ENCODE results near the gene ATP1A1. TPM values are rescaled to one million over a fixed set of nuclear protein-coding genes. Genes with fewer than 3 reads are reported as not detected.

The ATP1A1 gene
- polyA plus RNA-seq, 10 donors, result 114 to 143 (median 121) TPM

DNA sequence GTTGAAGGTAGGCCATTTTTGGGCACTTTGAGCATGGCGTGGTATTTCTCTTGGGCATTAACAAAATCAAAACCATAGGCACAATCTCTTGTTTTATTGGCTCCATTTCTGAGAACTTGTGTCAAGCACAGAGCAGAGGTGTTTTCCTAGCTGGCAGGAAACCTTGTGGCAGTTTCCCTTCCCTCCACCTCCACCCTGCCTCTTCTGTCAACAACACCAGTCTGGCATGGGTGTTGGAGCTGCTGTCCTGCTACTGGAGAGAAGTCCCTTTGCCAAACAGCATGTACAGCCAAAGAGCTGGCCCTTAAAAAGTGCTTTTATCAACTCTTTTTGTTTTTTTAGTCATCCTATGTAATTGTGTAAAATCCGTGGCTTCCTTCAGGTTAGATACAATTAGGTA lies 16.0 kb downstream of the ATP1A1 start:
- no peak for DNase-seq

DNA sequence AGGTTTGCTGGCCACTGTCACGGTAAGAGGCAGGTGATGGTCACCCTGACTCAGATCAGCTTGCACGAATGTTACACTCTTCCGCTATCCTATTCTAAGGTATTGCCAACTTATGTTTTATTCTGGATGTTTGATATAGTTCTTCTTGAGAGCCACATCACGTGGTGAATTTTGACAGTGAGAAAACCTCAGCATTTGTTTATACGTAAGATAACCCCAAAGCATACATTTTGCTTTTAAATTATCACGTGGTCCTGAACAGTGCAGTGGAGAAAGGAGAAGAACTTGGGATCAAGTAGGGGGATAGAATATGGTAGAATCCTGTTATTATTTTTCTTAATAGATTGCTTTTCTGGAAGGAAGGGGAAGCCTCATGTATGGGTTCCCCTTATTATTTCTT lies 16.6 kb downstream of the ATP1A1 start:
- no peak for DNase-seq

DNA sequence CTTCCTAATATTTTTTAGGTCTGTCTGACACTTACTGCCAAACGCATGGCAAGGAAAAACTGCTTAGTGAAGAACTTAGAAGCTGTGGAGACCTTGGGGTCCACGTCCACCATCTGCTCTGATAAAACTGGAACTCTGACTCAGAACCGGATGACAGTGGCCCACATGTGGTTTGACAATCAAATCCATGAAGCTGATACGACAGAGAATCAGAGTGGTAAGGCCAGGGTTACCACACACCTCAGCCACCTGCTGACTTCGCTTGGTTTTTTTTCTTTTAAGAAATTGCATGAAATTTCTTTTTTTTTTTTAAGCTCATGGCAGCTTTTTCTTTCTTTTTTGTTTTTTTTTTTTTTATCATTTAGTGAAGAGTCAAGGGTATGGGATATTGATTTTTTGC lies 17.2 kb downstream of the ATP1A1 start:
- no peak for DNase-seq

DNA sequence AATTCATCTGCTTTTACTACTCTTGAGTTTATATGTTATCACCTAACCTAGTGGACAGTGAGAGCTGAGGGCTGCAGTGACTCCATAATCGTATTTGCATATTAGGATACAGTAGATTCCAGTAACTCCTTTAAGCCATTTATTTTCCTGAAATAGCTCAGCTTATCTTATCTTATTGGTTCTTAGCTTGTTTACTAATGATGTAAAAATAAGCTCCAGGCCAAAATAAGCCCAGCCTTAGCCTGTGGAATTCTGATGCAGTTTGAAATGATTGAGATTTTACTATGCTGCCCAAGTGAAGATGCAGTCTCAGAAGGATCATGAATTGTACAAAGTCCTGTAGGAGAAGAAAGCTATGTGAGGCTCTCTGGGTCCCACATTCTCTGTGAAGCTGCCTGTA lies 18.1 kb downstream of the ATP1A1 start:
- no peak for DNase-seq

DNA sequence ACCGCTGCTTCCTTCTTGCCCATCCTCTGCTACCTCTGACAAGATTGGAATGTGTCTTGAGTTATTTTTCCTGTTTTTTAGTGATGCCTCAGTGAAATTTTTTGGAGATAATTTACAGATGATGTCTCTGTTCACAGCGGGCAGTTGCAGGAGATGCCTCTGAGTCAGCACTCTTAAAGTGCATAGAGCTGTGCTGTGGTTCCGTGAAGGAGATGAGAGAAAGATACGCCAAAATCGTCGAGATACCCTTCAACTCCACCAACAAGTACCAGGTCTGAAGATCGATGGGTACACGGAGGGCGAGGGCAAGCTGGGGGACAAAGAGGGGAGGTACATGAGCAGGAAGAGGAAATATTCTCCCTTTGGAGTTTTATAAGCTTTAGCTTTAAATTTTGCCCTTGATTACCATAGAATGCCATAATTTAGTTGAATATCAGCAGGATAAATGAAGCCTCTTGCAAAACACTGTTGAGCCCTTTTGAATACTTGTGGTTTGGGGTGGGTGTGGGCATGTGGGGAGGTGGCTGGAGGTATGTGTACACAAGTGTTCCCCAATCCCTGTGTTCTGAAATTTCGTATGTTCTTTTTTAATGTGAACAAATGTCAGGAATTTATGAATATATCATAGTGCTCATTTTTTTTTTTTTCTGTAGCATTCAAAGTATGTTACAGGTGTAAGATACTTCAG lies 19.8 kb downstream of the ATP1A1 start:
- DNase-seq, result no peak

DNA sequence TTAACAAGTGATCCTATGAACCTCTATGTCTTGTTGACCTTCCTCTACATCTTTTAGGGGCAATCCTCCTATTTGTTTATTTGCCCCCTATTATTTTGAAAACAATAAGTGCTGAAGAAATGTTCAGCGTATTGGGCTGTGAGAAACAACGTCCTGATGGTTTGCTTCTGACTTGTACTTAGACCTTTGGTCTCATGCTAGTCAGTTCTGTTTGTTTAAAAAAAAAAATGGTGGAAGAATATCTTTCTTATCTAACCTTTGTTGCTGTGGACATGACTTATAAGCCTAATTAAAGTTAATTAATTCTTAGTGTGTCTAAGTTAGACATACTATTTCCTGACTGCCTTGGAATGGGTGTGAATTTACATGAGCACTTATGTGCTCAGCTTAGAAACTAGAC lies 20.7 kb downstream of the ATP1A1 start:
- no peak for DNase-seq

DNA sequence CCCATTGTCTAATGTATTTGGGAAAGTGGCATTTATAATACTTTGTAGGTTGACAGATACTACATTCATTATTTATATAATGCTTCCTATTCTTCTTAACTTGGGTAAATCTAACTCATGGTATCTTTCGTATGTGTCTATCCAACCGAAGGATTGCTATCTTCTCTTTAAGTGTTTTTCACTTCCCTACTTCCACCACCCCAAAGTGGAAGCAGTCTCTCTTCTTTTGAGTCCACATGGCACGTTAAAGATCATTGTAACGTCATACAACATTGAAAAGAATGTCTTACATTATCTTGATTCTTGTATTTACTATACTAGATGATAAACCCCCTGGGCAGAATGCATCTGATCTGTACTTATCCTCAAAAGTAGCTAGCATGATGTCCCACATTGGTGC lies 21.2 kb downstream of the ATP1A1 start:
- DNase-seq, result no peak

DNA sequence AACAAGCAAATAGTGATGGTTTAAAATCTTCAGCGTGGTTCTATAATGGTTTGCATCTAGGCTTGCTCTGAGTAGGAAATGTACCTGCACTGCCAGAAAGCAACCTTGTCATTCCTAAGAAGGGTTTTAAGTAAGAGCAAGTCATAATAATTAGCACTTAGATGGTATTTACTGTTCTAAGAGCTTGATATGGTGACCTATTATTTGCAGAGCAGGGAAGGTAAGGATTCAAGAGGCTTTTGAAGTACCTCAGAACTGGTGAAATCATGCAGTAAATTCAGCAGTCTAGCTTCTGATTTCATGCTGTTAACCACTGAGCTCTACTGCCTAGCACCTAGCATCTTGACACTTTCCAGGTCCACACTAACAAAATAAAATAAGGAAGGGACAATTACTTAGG lies 23.7 kb downstream of the ATP1A1 start:
- no peak for DNase-seq

DNA sequence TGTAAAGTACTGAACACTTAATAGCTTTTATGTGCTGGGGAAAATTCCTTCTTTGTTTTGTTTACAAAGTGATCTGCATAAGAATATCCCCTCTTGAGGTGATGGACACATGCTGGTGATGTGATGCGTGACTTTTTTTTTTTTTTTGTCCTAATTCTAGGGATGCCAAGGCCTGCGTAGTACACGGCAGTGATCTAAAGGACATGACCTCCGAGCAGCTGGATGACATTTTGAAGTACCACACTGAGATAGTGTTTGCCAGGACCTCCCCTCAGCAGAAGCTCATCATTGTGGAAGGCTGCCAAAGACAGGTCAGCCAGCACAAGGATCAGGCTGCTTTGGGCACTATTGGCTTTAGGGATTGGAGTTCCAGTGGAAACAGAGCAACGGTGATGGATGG lies 24.7 kb downstream of the ATP1A1 start:
- no peak for DNase-seq

DNA sequence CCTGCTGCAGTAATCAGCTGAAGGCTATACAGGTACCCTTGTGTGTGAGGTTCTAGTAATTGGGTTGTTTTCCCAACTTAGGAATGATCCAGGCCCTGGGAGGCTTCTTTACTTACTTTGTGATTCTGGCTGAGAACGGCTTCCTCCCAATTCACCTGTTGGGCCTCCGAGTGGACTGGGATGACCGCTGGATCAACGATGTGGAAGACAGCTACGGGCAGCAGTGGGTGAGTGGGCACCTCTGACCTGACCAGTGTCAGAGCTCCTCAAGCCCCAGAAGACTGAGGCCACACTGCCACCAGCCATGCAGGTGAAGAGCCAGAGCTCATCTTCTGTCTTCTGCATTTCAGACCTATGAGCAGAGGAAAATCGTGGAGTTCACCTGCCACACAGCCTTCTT lies 27.7 kb downstream of the ATP1A1 start:
- DNase-seq, result no peak

DNA sequence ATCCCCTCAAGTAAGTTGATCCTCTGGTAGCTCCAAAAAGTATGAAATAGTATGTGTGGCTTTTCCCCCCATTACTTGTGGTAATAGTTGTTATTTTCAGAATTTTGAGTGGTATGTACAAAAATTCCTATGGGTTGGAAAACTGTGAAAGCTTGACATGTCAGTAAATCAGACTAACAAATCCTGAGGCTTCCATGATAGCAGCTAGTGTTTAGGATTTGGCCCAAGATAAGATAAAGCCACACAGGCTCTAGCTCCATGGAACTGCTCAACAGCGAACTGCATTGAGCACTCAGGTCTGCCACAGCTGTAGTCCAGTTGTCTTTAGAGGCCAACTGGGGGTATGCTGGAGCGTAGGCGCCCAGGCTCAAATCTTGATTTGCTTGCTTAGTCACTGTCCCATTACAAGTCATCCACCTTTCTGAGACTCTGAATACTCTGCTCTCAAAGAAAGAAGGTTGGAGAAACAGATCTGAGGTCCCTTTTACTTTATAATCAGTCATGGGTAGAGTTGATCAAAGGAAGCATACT lies 28.7 kb downstream of the ATP1A1 start:
- DNase-seq, result no peak

DNA sequence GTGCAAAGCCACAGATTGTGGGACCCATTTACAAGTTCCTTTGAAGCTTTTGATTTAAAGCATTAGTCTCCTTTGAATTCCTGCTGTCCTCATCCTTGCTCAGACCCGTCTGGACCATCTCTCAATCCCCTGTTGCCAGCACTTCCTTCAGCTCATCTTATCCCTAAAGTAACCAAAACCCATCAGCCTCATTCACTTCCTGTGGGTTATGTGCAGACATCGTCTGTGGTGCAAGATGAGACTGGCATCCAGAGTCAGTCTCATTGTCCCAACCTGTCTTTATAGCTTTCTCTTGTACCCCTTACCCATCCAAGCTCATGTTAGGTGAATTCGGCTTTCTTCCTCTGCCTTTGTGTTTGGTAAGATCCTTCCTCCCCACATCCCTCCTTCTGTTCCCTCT lies 29.3 kb downstream of the ATP1A1 start:
- DNase-seq, result no peak

DNA sequence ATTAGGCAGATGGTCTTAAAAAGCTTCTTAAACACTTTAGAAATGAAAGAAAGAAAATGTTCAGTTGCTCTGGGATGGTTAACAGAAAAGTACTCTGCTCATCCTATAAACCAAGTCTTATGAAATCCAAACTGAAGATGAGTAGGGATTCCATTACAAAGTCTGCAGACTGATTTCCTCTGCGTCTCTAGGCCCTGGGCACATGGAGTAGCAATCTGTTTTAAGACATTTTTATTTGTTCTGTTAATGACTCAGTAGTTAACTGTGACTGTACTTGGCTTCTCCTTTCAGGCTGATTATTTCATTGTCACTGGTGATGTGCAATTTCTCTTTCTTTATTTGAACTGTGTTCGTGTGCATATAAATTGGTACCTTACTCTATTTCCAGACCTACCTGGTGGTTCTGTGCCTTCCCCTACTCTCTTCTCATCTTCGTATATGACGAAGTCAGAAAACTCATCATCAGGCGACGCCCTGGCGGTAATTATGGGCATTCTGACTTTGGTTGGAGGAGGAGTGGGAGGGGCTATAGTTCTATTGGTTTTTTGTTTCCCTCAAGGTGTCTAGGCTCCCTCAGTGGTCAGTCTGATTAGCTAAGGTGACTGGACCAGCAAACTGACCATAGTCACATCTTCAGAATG lies 30.6 kb downstream of the ATP1A1 start:
- no peak for DNase-seq

DNA sequence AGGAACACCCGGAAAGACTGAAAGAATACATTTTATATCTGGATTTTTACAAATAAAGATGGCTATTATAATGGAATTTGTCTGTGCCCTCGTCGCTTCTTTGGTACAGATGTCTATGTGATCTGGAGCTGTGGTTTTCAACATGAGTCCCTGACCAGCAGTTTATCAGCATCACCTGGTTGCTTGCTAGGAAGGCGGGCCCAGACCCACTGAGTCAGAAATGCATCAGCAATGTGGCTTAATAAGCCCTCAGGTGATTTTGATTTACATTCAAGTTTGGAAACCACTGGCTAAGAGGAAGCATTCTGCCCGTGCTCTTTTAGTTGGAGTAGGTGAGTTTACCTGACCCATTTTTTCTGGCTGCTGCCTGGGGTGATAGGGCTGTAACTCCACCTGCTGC lies 31.7 kb downstream of the ATP1A1 start:
- DNase-seq, result no peak

DNA sequence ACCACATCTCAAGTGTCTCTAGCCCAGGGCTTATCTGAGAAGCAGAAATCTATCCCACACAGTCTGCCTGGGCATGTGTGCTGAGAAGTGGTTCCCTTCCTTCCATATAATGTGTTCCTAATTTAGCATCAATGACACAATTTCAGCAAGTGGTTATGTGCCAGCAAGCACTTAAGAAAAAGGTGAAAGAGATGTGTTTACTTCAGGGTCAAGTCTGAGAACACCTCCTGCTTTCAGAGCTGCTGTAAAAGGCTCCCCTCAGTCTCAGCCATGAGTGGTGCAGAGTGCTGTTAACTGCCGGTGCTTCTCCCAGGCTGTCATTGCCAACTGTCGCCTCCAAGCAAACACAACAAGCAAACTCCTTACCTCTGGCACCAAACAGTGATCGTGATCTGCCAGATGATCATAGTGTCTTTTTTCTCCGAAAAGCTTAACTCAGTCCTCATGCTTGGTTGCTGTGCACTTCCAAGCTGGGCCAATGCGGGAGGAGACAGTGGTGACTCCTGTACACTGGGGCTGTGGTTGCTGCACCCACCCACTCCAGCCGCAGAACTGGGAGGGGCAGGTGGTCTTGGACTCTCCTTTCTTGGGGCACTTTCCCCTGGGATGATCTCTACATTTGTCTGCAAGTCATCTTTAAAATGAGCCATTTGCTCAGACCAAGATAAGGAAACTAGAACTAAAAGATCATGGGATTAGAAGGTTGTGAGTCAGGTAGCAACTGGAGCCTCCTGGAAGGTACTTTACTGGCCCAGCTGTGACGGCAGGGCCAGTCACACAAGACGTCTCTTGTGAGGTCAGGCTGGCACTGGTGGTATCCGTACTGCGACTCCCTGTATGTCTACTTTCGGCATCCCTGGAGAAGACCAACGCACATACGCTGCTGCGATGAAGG lies 32.4 kb downstream of the ATP1A1 start:
- DNase-seq, result no peak

DNA sequence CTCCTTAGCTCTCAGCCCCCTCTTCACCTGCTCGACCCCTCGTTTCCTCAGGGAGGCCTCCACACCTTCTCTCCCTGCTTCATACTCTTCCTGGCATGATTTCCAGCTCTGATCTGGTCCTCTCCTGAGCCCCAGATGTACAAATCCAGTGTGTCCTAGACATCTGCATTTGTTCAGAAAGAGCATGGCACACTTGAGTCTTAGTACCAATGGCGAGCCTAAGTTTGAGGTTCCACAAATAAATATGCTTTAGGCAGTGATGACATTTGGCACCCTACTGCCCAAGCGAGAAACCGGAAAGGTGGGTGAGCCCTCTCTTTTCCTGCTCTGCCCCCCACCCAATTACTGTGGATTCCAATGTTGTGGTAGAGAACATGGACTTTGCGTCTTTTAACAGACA lies 34.0 kb downstream of the ATP1A1 start:
- DNase-seq, result no peak

DNA sequence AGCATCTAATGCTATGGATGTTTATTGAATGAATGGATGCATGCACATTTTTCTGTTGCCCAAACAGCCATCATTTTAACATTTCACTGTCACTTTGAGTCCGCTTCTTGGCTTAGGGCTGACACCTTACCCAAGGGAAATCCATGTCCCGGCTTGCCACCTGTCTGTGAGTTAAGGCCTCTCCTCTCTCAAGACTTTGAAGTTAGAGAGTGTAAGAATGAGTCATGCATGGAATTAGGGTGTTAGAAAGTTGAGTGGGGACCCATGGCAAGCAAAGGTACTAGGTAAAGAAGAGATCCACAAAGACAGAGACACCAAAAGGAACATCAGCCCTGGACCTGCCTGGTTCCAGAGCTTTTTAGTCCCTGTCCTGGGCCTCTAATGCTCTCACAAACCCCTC lies 35.1 kb downstream of the ATP1A1 start:
- no peak for DNase-seq

DNA sequence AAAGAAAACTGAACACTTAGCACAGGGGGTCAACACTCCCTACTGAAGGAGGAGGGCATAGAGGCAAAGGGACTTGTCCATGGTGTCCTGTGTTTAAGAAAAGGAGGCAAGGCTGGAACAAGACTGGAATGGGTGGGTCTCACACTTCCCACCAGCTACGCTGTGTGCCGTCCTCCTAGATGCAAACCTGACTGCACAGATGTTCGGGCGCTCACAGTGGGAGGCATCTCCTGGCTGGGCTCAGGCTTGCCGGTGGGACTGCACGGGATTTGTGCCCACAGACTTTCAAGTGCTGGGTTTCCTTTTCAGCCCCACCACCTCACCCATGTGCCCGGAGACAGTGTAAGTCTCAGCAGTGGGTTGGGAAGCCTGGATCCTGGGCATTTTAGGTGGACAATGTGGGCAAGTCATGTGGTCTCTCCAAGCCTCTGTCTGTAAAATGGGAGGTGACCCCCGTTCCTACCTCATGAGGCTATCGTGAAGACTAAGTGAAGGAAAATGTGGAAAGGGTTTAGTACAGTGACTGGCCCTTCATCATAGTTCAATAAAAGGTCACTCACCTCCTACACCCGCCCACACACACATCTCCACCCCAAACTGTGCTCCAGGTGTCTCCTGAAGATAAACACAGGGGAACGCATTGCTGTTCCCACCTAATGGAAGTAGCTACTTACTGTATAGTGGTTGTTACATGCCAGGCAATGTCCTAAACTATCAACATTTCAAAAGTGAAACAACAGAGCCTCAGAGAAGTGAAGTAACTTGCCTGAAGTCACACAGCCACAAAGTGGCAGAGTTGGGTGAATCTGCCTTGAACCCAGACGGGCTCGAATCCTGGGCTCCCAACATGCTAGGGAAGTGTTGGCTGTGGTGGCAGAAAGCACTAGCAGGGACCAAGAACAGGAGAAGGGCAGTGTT lies 36.0 kb downstream of the ATP1A1 start:
- DNase-seq, result no peak

DNA sequence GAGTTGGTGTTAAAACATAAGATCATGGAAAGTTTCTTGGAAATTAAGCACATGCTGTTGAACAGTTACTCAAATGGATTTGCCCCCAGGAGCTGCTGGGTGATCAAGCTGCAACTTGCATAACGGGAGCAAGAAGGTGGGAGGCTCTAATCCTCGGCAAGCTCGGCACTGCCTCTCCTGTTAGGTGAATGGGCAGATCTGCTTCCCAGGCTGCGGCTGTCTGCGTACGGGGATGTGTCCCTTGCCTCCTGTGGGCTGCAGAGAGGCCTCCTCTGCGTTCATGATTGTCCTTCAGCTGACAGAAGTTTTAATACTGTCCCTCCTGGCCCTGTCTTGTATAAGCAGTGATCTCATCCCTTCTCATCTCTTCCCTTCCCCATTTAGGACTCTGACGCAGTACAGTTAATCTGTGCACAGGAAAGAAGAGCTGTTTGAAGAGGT lies 36.7 kb downstream of the ATP1A1 start:
- DNase-seq, result no peak

DNA sequence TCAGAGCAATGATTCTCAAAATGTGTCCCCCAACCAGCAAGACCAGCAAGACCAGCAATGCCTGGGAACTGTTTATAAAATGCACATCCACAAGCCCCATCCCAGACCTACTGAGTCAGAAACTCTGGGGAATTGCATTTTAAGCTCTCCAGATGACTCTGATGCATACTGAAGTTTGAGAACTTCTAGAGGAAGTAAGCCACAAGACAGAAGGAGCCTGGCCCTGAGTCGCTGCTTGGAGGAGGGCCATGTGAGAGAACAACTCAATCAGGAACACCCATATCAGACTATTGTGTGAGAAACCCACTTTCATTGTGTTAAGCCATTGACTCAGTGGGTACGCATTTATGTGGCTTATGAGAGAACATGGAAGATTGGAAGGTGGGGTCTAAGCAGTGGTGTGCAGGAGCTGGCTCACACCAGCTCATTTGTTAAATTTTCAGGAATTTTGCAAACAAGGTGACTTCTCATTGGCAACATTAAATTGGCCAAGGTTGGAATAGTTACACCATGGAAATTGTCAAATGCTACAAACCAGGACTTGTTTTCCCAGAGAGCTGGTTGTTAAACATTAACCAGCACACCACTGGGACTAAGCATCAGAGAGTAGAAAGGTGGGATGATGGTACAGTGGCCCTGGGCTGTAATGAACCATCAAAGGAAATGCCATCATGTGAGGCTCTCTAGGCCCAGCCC lies 38.9 kb downstream of the ATP1A1 start:
- DNase-seq, result peak in 1 of 3 donors; percentile 49

DNA sequence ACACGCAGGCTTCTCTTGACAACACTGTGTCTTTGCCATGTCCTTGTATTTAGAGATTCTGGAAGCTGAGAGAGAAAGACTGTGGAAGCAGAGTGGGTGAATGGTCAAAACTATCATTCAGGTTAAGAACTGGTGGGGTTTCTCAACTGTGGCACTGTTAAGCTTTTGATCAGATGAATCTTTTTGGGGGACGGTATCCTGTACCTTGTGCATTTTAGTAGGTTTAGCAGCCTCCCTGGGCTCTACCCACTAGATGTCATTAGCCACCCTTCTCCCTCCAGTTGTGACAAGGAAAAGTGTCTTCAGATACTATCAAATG lies 39.4 kb downstream of the ATP1A1 start:
- DNase-seq, result no peak

Measured in muscle of back (tissue), 11 donors.